Measurements from ENCODE around the gene BID. TPM values are rescaled to one million over a fixed set of nuclear protein-coding genes. Genes with fewer than 3 reads are reported as not detected.

The BID gene
- total RNA-seq, 2 donors from 2014 or later, result 13.5 to 18.1 TPM

GRCh38 chr22:17783312-17783711 is 9.0 kb upstream of the BID start:
- no peak overlapping the region for H3K4me3 ChIP-seq
- H3K36me3 ChIP-seq, result peaks cover under 1% of the 10 kb centered on the region
- H3K27ac ChIP-seq, result no peak overlapping the region
- peaks cover 7 to 13% of the 10 kb centered on the region in 2 donors for H3K4me1 ChIP-seq (ENCODE audit: control insufficient read depth in 1 of 2, low read depth in 2 of 2)
- TF ChIP-seq CTCF (IDR thresholded peaks at IDR 0.05), result no peak
- no peak for DNase-seq (ENCODE audit: low spot score)
- ATAC-seq (ENCODE audit: insufficient number of reproducible peaks, low FRiP score, low read depth), result no peak
- no peaks in the 10 kb centered on the region for H3K27me3 ChIP-seq (replicated peaks; ENCODE audit: insufficient read depth)
- H3K9me3 ChIP-seq, result no peaks in the 10 kb centered on the region

GRCh38 chr22:17782621-17783020 is 8.4 kb upstream of the BID start:
- Histone ChIP-seq H3K4me3 (no peak overlapping the region), H3K36me3 (no peaks in the 10 kb centered on the region), H3K27me3 (replicated peaks; ENCODE audit: insufficient read depth) (no peaks in the 10 kb centered on the region), H3K9me3 (no peaks in the 10 kb centered on the region), H3K27ac (no peak overlapping the region), H3K4me1 (ENCODE audit: control insufficient read depth in 1 of 2, low read depth in 2 of 2) (peaks cover 7 to 13% of the 10 kb centered on the region in 2 donors)
- DNase-seq (ENCODE audit: low spot score) (no peak), ATAC-seq (ENCODE audit: insufficient number of reproducible peaks, low FRiP score, low read depth) (no peak)
- TF ChIP-seq CTCF (IDR thresholded peaks at IDR 0.05), result no peak

GRCh38 chr22:17782158-17782557 is 7.9 kb upstream of the BID start:
- no peak overlapping the region for H3K27ac ChIP-seq
- ATAC-seq (ENCODE audit: insufficient number of reproducible peaks, low FRiP score, low read depth) (no peak), DNase-seq (ENCODE audit: low spot score) (no peak)
- H3K4me1 ChIP-seq (ENCODE audit: control insufficient read depth in 1 of 2, low read depth in 2 of 2), result peaks cover 7 to 13% of the 10 kb centered on the region in 2 donors
- no peaks in the 10 kb centered on the region for H3K9me3 ChIP-seq
- H3K36me3 ChIP-seq, result no peaks in the 10 kb centered on the region
- no peak for TF ChIP-seq CTCF (IDR thresholded peaks at IDR 0.05)
- no peaks in the 10 kb centered on the region for H3K27me3 ChIP-seq (replicated peaks; ENCODE audit: insufficient read depth)
- H3K4me3 ChIP-seq, result no peak overlapping the region

GRCh38 chr22:17781319-17782031 is 7.2 kb upstream of the BID start:
- no peaks in the 10 kb centered on the region for H3K9me3 ChIP-seq
- H3K27ac ChIP-seq, result no peak overlapping the region
- peaks cover 7 to 13% of the 10 kb centered on the region in 2 donors for H3K4me1 ChIP-seq (ENCODE audit: control insufficient read depth in 1 of 2, low read depth in 2 of 2)
- no peaks in the 10 kb centered on the region for H3K27me3 ChIP-seq (replicated peaks; ENCODE audit: insufficient read depth)
- no peak for DNase-seq (ENCODE audit: low spot score)
- no peak for TF ChIP-seq CTCF (IDR thresholded peaks at IDR 0.05)
- H3K36me3 ChIP-seq, result no peaks in the 10 kb centered on the region
- no peak overlapping the region for H3K4me3 ChIP-seq
- ATAC-seq (ENCODE audit: insufficient number of reproducible peaks, low FRiP score, low read depth), result no peak

GRCh38 chr22:17780741-17781318 is 6.6 kb upstream of the BID start:
- H3K9me3 ChIP-seq, result no peaks in the 10 kb centered on the region
- TF ChIP-seq CTCF (IDR thresholded peaks at IDR 0.05), result no peak
- no peaks in the 10 kb centered on the region for H3K27me3 ChIP-seq (replicated peaks; ENCODE audit: insufficient read depth)
- H3K4me3 ChIP-seq, result no peak overlapping the region
- H3K36me3 ChIP-seq, result no peaks in the 10 kb centered on the region
- ATAC-seq (ENCODE audit: insufficient number of reproducible peaks, low FRiP score, low read depth) (no peak), DNase-seq (ENCODE audit: low spot score) (no peak)
- H3K4me1 ChIP-seq (ENCODE audit: control insufficient read depth in 1 of 2, low read depth in 2 of 2), result peaks cover 7 to 13% of the 10 kb centered on the region in 2 donors
- H3K27ac ChIP-seq, result no peak overlapping the region
